Tibial nerve (tissue), 4 donors: ENCODE measurements around the gene TYW1. TPM values are rescaled to one million over a fixed set of nuclear protein-coding genes. Genes with fewer than 3 reads are reported as not detected.
"Not testable (repeated sequence)": the region's sequence is repeated elsewhere in the genome, so short reads cannot be mapped to it uniquely, and the experiment has no call there.

Experiments used
- DNase-seq, 2 donors: peaks; one replicate each; pipeline ENCODE4 v3.0.0-alpha.2; 2019; ENCODE audit warnings: low spot score in 2 of 2
- H3K27ac ChIP-seq, 4 donors: fragments of 200-600 bp; sonication (generic) in 3 of 4; one replicate each; pipeline ENCODE4 v1.5.1; 2017 to 2019; ENCODE audit warnings: mild to moderate bottlenecking in 1 of 4
- H3K27me3 ChIP-seq, 2 donors: fragments of 200-600 bp; sonication (generic) in 1 of 2; one replicate each; pipeline versions ENCODE4 v1.5.1 to v1.6.0; 2017 to 2019
- H3K36me3 ChIP-seq, 3 donors: fragments of 200-600 bp; sonication (generic); one replicate each; pipeline ENCODE4 v1.5.1; 2018 to 2019
- H3K4me1 ChIP-seq, 4 donors: fragments of 200-600 bp; sonication (generic) in 3 of 4; one replicate each; pipeline ENCODE4 v1.5.1; 2017 to 2019
- H3K4me3 ChIP-seq, 4 donors: fragments of 200-600 bp; sonication (generic) in 3 of 4; one replicate each; pipeline ENCODE4 v1.5.1; 2017 to 2019; ENCODE audit warnings: mild to moderate bottlenecking in 1 of 4, moderate library complexity in 1 of 4
- H3K9me3 ChIP-seq, 4 donors: fragments of 200-600 bp; sonication (generic) in 3 of 4; one replicate each; pipeline ENCODE4 v1.5.1; 2017 to 2019
- CTCF ChIP-seq, 5 experiments: fragments of 200-600 bp in 3 of 5; fragments of 450-650 bp in 2 of 5; sonication (generic) in 3 of 5; IDR thresholded peaks; one replicate each; pipeline ENCODE4 v1.5.1; 2016 to 2019; ENCODE audit warnings: antibody characterized with exemption in 5 of 5, mild to moderate bottlenecking in 3 of 5, moderate library complexity in 2 of 5
- EP300 ChIP-seq, 2 donors: sonication (generic); formaldehyde crosslinking; IDR thresholded peaks; one replicate each; pipeline ENCODE4 v1.6.1; 2017; ENCODE audit warnings: antibody characterized with exemption in 2 of 2, mild to moderate bottlenecking in 1 of 2
- POLR2A ChIP-seq, 2 donors: fragments of 450-650 bp; IDR thresholded peaks; one replicate each; pipeline ENCODE4 v1.6.1; 2017; ENCODE audit warnings: antibody characterized with exemption in 2 of 2, mild to moderate bottlenecking in 2 of 2, moderate library complexity in 2 of 2
- WGBS, 2 donors: methylation state at CpG; one replicate each; pipeline ENCODE4 v1.1.5; 2018; 5-methylcytosine and 5-hydroxymethylcytosine counted together
- total RNA-seq, 4 donors: library from RNA; depleted of rRNA; stranded (reverse); fragments of >200 nt; gene quantifications; one replicate each; pipeline ENCODE4 v1.1.0, GENCODE V29; 2016

Gene TYW1
- total RNA-seq, 4 donors from 2014 or later = 18.6 to 53.1 (median 28.3) TPM

- Histone ChIP-seq H3K27ac (no peak overlapping the region), H3K36me3 (peaks cover 0 to 74% (median 0%) of the 10 kb centered on the region in 3 donors), H3K9me3 (no peaks in the 10 kb centered on the region), H3K4me1 (no peaks in the 10 kb centered on the region), H3K4me3 (no peak overlapping the region), H3K27me3 (no peaks in the 10 kb centered on the region)
- TF ChIP-seq EP300 (IDR thresholded peaks at IDR 0.05) = no peak
- TF ChIP-seq CTCF (IDR thresholded peaks at IDR 0.05) = no peak
- TF ChIP-seq POLR2A (IDR thresholded peaks at IDR 0.05) = no peak
- 83 to 86% methylated on average over 2 of the region's 2 CpGs for WGBS, 2 donors
- no peak for DNase-seq
These were observed 10.3 kb downstream of the TYW1 start for GRCh38 chr7:67006965-67007364.

- 87 to 94% methylated on average over 4 of the region's 4 CpGs for WGBS, 2 donors
- no peaks in the 10 kb centered on the region for H3K4me1 ChIP-seq
- TF ChIP-seq EP300 (IDR thresholded peaks at IDR 0.05) = no peak
- TF ChIP-seq CTCF (IDR thresholded peaks at IDR 0.05) = no peak
- TF ChIP-seq POLR2A (IDR thresholded peaks at IDR 0.05) = no peak
- H3K9me3 ChIP-seq = no peaks in the 10 kb centered on the region
- no peak for DNase-seq
- no peak overlapping the region for H3K27ac ChIP-seq
- H3K4me3 ChIP-seq = no peak overlapping the region
- H3K27me3 ChIP-seq = no peaks in the 10 kb centered on the region
- peaks cover 0 to 86% (median under 1%) of the 10 kb centered on the region in 3 donors for H3K36me3 ChIP-seq
These were observed 11.6 kb downstream of the TYW1 start for GRCh38 chr7:67008260-67008659.

GRCh38 chr7:67009677-67010076 is 13.0 kb downstream of the TYW1 start:
- H3K27ac ChIP-seq, DNase-seq, H3K4me3 ChIP-seq, H3K9me3 ChIP-seq, H3K4me1 ChIP-seq, H3K27me3 ChIP-seq: not testable (repeated sequence)
- WGBS, 2 donors = 88 to 89% methylated on average over 3 of the region's 3 CpGs
- peaks cover 0 to 95% (median 4%) of the 10 kb centered on the region in 3 donors for H3K36me3 ChIP-seq

DNA sequence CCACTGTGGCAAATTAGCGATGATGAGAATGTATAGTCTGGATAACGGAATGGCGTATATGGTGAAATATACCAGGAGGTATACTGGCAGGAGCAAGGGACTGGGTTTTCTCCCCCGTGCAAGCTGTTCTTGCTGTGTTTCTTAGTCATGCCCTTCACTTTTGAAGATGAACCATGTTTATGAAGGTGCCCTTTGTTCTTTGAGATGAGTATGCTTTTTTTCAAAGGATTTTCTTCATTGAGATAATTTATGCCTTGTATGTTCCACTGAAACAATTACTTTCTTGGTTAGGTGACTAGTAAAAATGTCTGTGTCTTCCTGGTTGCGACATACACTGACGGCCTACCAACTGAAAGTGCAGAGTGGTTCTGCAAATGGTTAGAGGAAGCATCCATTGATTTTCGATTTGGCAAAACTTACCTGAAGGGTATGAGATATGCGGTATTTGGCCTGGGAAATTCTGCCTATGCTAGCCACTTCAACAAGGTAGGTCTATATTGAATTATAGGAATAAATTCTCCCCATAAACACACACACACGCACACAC is 17.5 kb downstream of the TYW1 start:
- H3K4me1 ChIP-seq, H3K9me3 ChIP-seq: not testable (repeated sequence)
- WGBS, 2 donors = 90 to 93% methylated on average over 9 of the region's 9 CpGs

GRCh38 chr7:67017971-67018370 is 21.3 kb downstream of the TYW1 start:
- H3K27me3 ChIP-seq, DNase-seq, H3K4me3 ChIP-seq, H3K27ac ChIP-seq, H3K4me1 ChIP-seq, H3K9me3 ChIP-seq: not testable (repeated sequence)
- WGBS, 2 donors = 95% methylated on average over 8 of the region's 8 CpGs
- peaks cover 0 to 99% (median 22%) of the 10 kb centered on the region in 3 donors for H3K36me3 ChIP-seq

More for the DNA sequence above, 17.5 kb downstream of the TYW1 start:
- not testable (repeated sequence) for DNase-seq, H3K27ac ChIP-seq, H3K27me3 ChIP-seq, H3K4me3 ChIP-seq
- H3K36me3 ChIP-seq = peaks cover 0 to 95% (median 8%) of the 10 kb centered on the region in 3 donors

GRCh38 chr7:67018940-67019339 is 22.3 kb downstream of the TYW1 start:
- no peak for DNase-seq
- no peak overlapping the region for H3K27ac ChIP-seq
- TF ChIP-seq POLR2A (IDR thresholded peaks at IDR 0.05) = no peak
- TF ChIP-seq EP300 (IDR thresholded peaks at IDR 0.05) = no peak
- no peak for TF ChIP-seq CTCF (IDR thresholded peaks at IDR 0.05)
- H3K27me3 ChIP-seq = no peaks in the 10 kb centered on the region
- peaks cover 0 to 99% (median 25%) of the 10 kb centered on the region in 3 donors for H3K36me3 ChIP-seq
- no peak overlapping the region for H3K4me3 ChIP-seq
- WGBS, 2 donors = 77 to 84% methylated on average over 7 of the region's 7 CpGs
- H3K9me3 ChIP-seq = no peaks in the 10 kb centered on the region
- no peaks in the 10 kb centered on the region for H3K4me1 ChIP-seq
